ENCODE results near the gene LRRC36.

GRCh38 chr16:67345401-67345800, 18.8 kb downstream of the LRRC36 start:
- TF ChIP-seq CTCF (IDR thresholded peaks at IDR 0.05) (no peak), POLR2A (IDR thresholded peaks at IDR 0.05) (no peak)
